HEK293T (cell line): Measurements from ENCODE around the gene TAF15.

Experiments
- BHLHE40 ChIP-seq: fragments of 450-650 bp; IDR thresholded peaks from 2 replicates; pipeline ENCODE4 v1.6.1; 2016; ENCODE audit warnings: mild to moderate bottlenecking, moderate library complexity, borderline replicate concordance
- CTBP1 ChIP-seq: fragments of 450-650 bp; IDR thresholded peaks from 2 replicates; pipeline ENCODE4 v1.6.1; 2016; ENCODE audit warnings: borderline replicate concordance
- ELF4 ChIP-seq: fragments of 450-650 bp; IDR thresholded peaks from 2 replicates; pipeline ENCODE4 v1.6.1; 2017; ENCODE audit warnings: antibody characterized with exemption
- FOXM1 ChIP-seq: fragments of 450-650 bp; IDR thresholded peaks from 2 replicates; pipeline ENCODE4 v1.6.1; 2017; ENCODE audit warnings: mild to moderate bottlenecking, borderline replicate concordance
- SP1 ChIP-seq: fragments of 450-650 bp; IDR thresholded peaks from 2 replicates; pipeline ENCODE4 v1.6.1; 2017
- SUZ12 ChIP-seq: fragments of 450-650 bp; IDR thresholded peaks from 2 replicates; pipeline ENCODE4 v1.6.1; 2016; ENCODE audit warnings: mild to moderate bottlenecking

DNA sequence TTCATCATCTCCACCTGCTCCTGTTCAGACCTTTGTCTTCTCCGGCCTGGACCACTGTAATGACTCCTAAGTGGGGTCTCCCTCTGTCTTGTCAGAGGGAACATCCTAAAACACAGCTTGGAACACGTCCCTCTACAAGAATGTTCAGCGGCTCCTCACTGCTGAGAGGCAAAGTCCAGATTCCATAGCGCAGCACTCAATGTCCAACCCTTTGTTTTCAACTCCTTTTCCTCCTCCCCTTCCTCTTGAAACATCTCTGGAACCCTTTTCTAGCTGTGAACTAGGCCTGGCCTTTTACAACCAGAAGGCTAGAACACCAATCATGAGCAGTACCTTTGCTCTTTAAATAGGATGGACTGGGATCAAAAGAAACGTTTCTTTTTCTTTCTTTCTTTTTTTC, 47.7 kb upstream of the TAF15 start:
- TF ChIP-seq BHLHE40 (no peak), SP1 (no peak), ELF4 (no peak), CTBP1 (no peak), FOXM1 (no peak), SUZ12 (no peak)
